WTC11 (cell line): ENCODE results near the gene ZCCHC2. TPM values are rescaled to one million over a fixed set of nuclear protein-coding genes. Genes with fewer than 3 reads are reported as not detected.

Experiments
- ATAC-seq: fragments of 200-7000 bp; cut with Tn5 transposase; 2 replicates; pipeline ENCODE4 v1.10.0; 2021; ENCODE audit warnings: mild to moderate bottlenecking, moderate library complexity
- CTCF ChIA-PET: fragments of 300-600 bp; sonication (Branson Sonifier 250); formaldehyde crosslinking; loops from one replicate; lab custom pipeline; 2021; ENCODE audit warnings: antibody characterized with exemption; lab: Charles Lee
- POLR2A ChIA-PET: fragments of 350-600 bp; sonication (Branson Sonifier 250); formaldehyde crosslinking; loops from one replicate; lab custom pipeline; 2021; ENCODE audit warnings: antibody characterized with exemption; lab: Charles Lee
- DNase-seq: peaks from one replicate; pipeline ENCODE4 v3.0.0; 2021; ENCODE audit warnings: low spot score
- H3K27ac Mint-ChIP-seq: 2 replicates; pipeline ENCODE4 v1.8.0; 2021; ENCODE audit warnings: mixed read lengths
- H3K27me3 Mint-ChIP-seq: 2 replicates; pipeline ENCODE4 v1.8.0; 2021; ENCODE audit warnings: low read depth, mild to moderate bottlenecking, moderate library complexity, mixed read lengths
- H3K36me3 Mint-ChIP-seq: 2 replicates; pipeline ENCODE4 v1.8.0; 2021; ENCODE audit warnings: mixed read lengths
- H3K4me1 Mint-ChIP-seq: 2 replicates; pipeline ENCODE4 v1.8.0; 2022; ENCODE audit warnings: mixed read lengths
- H3K4me3 Mint-ChIP-seq: 2 replicates; pipeline ENCODE4 v1.8.0; 2021; ENCODE audit warnings: mild to moderate bottlenecking, moderate library complexity, mixed read lengths
- H3K9me3 Mint-ChIP-seq: 2 replicates; pipeline ENCODE4 v1.8.0; 2021; ENCODE audit warnings: mixed read lengths
- AR ChIP-seq: fragments of 250-450 bp; sonication (Bioruptor Pico); IDR thresholded peaks from 2 replicates; pipeline ENCODE4 v1.9.0; 2021; ENCODE audit warnings: mild to moderate bottlenecking
- ARID4B ChIP-seq: sonication (generic); formaldehyde crosslinking; IDR thresholded peaks from 2 replicates; pipeline ENCODE4 v1.8.0; 2023; ENCODE audit warnings: missing genetic modification reagents, mild to moderate bottlenecking, borderline replicate concordance
- ATF1 ChIP-seq: sonication (generic); formaldehyde crosslinking; IDR thresholded peaks from 2 replicates; pipeline ENCODE4 v1.8.1; 2023; ENCODE audit warnings: mild to moderate bottlenecking, moderate library complexity, missing genetic modification reagents
- CDX4 ChIP-seq: fragments of 250-450 bp; sonication (Bioruptor Pico); IDR thresholded peaks from 2 replicates; pipeline ENCODE4 v1.9.0; 2021; ENCODE audit warnings: moderate library complexity, mild to moderate bottlenecking, inconsistent platforms, borderline replicate concordance
- ELF4 ChIP-seq: sonication (generic); formaldehyde crosslinking; IDR thresholded peaks from 2 replicates; pipeline ENCODE4 v1.8.1; 2022; ENCODE audit warnings: low read depth, mild to moderate bottlenecking, moderate library complexity, missing genetic modification reagents
- ETV6 ChIP-seq: sonication (generic); formaldehyde crosslinking; IDR thresholded peaks from 2 replicates; pipeline ENCODE4 v1.8.1; 2022; ENCODE audit warnings: mild to moderate bottlenecking, missing genetic modification reagents
- FOXK1 ChIP-seq: sonication (generic); formaldehyde crosslinking; IDR thresholded peaks from 2 replicates; pipeline ENCODE4 v1.8.0; 2022; ENCODE audit warnings: mild to moderate bottlenecking, moderate library complexity, missing genetic modification reagents
- HMGXB4 ChIP-seq: sonication (generic); formaldehyde crosslinking; IDR thresholded peaks from 2 replicates; pipeline ENCODE4 v1.8.1; 2023; ENCODE audit warnings: mild to moderate bottlenecking, moderate library complexity, missing genetic modification reagents
- IRF2 ChIP-seq: sonication (generic); formaldehyde crosslinking; IDR thresholded peaks from 2 replicates; pipeline ENCODE4 v1.8.0; 2022; ENCODE audit warnings: low read depth, missing genetic modification reagents, borderline replicate concordance
- JAZF1 ChIP-seq: fragments of 250-450 bp; sonication (Bioruptor Pico); IDR thresholded peaks from 2 replicates; pipeline ENCODE4 v1.9.0; 2021; ENCODE audit warnings: moderate library complexity, mild to moderate bottlenecking, inconsistent platforms
- JUN ChIP-seq: sonication (generic); formaldehyde crosslinking; IDR thresholded peaks from 2 replicates; pipeline ENCODE4 v1.8.0; 2023; ENCODE audit warnings: mild to moderate bottlenecking, missing genetic modification reagents
- KAT7 ChIP-seq: sonication (generic); formaldehyde crosslinking; IDR thresholded peaks from 2 replicates; pipeline ENCODE4 v1.8.1; 2023; ENCODE audit warnings: missing genetic modification reagents, mild to moderate bottlenecking, borderline replicate concordance
- MAX ChIP-seq: sonication (generic); formaldehyde crosslinking; IDR thresholded peaks from 2 replicates; pipeline ENCODE4 v1.8.0; 2022; ENCODE audit warnings: mild to moderate bottlenecking, missing genetic modification reagents
- MYBL2 ChIP-seq: sonication (generic); formaldehyde crosslinking; IDR thresholded peaks from 2 replicates; pipeline ENCODE4 v1.8.1; 2023; ENCODE audit warnings: mild to moderate bottlenecking, moderate library complexity, missing genetic modification reagents
- NR1H2 ChIP-seq: sonication (generic); formaldehyde crosslinking; IDR thresholded peaks from 2 replicates; pipeline ENCODE4 v1.9.0; 2021; ENCODE audit warnings: mild to moderate bottlenecking, moderate library complexity, missing genetic modification reagents
- OVOL2 ChIP-seq: fragments of 250-450 bp; sonication (Bioruptor Pico); IDR thresholded peaks from 2 replicates; pipeline ENCODE4 v1.9.0; 2021; ENCODE audit warnings: mild to moderate bottlenecking, borderline replicate concordance
- PRRX2 ChIP-seq: fragments of 250-450 bp; sonication (Bioruptor Pico); IDR thresholded peaks from 2 replicates; pipeline ENCODE4 v1.8.0; 2021; ENCODE audit warnings: mild to moderate bottlenecking
- RORB ChIP-seq: fragments of 250-450 bp; sonication (Bioruptor Pico); IDR thresholded peaks from 2 replicates; pipeline ENCODE4 v1.9.0; 2021; ENCODE audit warnings: mild to moderate bottlenecking
- TP53 ChIP-seq: sonication (generic); formaldehyde crosslinking; IDR thresholded peaks from 2 replicates; pipeline ENCODE4 v1.8.1; 2023; ENCODE audit warnings: mild to moderate bottlenecking, missing genetic modification reagents
- ZBTB21 ChIP-seq: sonication (generic); formaldehyde crosslinking; IDR thresholded peaks from 2 replicates; pipeline ENCODE4 v1.8.1; 2023; ENCODE audit warnings: mild to moderate bottlenecking, missing genetic modification reagents, borderline replicate concordance
- ZNF138 ChIP-seq: sonication (generic); formaldehyde crosslinking; conservative IDR thresholded peaks from 2 replicates; pipeline ENCODE4 v1.8.1; 2022; ENCODE audit warnings: mild to moderate bottlenecking, moderate library complexity, missing genetic modification reagents
- ZNF317 ChIP-seq: sonication (generic); formaldehyde crosslinking; IDR thresholded peaks from 2 replicates; pipeline ENCODE4 v1.8.1; 2023; ENCODE audit warnings: low read depth, mild to moderate bottlenecking, moderate library complexity, missing genetic modification reagents, borderline replicate concordance
- total RNA-seq: library from RNA; stranded (reverse); gene quantifications from 3 replicates; pipeline ENCODE4 v1.2.3, GENCODE V29; 2021

Gene ZCCHC2
- total RNA-seq, 1 experiment from 2014 or later, result 18.8 TPM

GRCh38 chr18:62518460-62519375, 4.1 kb upstream of the ZCCHC2 start:
- H3K27me3 Mint-ChIP-seq, result peaks cover 16% of the 10 kb centered on the region
- H3K4me1 Mint-ChIP-seq, result peaks cover 10% of the 10 kb centered on the region; the same call in 1 of the 2 replicates
- H3K4me3 Mint-ChIP-seq, result no peak overlapping the region
- peaks cover 4% of the 10 kb centered on the region; the same call in 1 of the 2 replicates for H3K36me3 Mint-ChIP-seq
- ChIA-PET CTCF (no interaction called here), POLR2A (no interaction called here)
- ATAC-seq (no peak), DNase-seq (no peak)
- H3K27ac Mint-ChIP-seq, result no peak overlapping the region
- TF ChIP-seq CDX4 (CRISPR knock-in tag) (no peak), NR1H2 (CRISPR knock-in tag) (no peak), ELF4 (CRISPR knock-in tag) (no peak), MAX (no peak), ETV6 (no peak), MYBL2 (no peak), PRRX2 (no peak), ATF1 (CRISPR knock-in tag) (no peak), ARID4B (CRISPR knock-in tag) (no peak), KAT7 (CRISPR knock-in tag) (no peak), ZBTB21 (CRISPR knock-in tag) (no peak), JUN (CRISPR knock-in tag) (no peak), AR (CRISPR knock-in tag) (no peak), ZNF317 (CRISPR knock-in tag) (no peak), ZNF138 (CRISPR knock-in tag) (no peak)
- peaks cover 12% of the 10 kb centered on the region for H3K9me3 Mint-ChIP-seq

GRCh38 chr18:62519684-62520083, 3.1 kb upstream of the ZCCHC2 start:
- H3K9me3 Mint-ChIP-seq, result peaks cover 2% of the 10 kb centered on the region
- ATAC-seq (no peak), DNase-seq (no peak)
- ChIA-PET POLR2A (no interaction called here), CTCF (no interaction called here)
- H3K4me3 Mint-ChIP-seq, result no peak overlapping the region
- peaks cover 16% of the 10 kb centered on the region for H3K27me3 Mint-ChIP-seq
- H3K4me1 Mint-ChIP-seq, result peaks cover 10% of the 10 kb centered on the region
- no peak overlapping the region for H3K27ac Mint-ChIP-seq
- no peaks in the 10 kb centered on the region for H3K36me3 Mint-ChIP-seq
- no peak for TF ChIP-seq FOXK1 (CRISPR knock-in tag)
- TF ChIP-seq ELF4 (CRISPR knock-in tag), result no peak
- no peak for TF ChIP-seq HMGXB4 (CRISPR knock-in tag)
- TF ChIP-seq IRF2 (CRISPR knock-in tag), result no peak
- TF ChIP-seq JAZF1 (CRISPR knock-in tag), result no peak
- no peak for TF ChIP-seq OVOL2 (CRISPR knock-in tag)
- no peak for TF ChIP-seq RORB (CRISPR knock-in tag)
- TF ChIP-seq TP53, result no peak
